ENCODE data around the gene LRRTM4.
"Not testable (repeated sequence)": the region's sequence is repeated elsewhere in the genome, so short reads cannot be mapped to it uniquely, and the experiment has no call there.

Gene LRRTM4

GRCh38 chr2:76745605-76746004, 776.6 kb downstream of the LRRTM4 start:
- DNase-seq (ENCODE audit: low read depth) = no peak

DNA sequence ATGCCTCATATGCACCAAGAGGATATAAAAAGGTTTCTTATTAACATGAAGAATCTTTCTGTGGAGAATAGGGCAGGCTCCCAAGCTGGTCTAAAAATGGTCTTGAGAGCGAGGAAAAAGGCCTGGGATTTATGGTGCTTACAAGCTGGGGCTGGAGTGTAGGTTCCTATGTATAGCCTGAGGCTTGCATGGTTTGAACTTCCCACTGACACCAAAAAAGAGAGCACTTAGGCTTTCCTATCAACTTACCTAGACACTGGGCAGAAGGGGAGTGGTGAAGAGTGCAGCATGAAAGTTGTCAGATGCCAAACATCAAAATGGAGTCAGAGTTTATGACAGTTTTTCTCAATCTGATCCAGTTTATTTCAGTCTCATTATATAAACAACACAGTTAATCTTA, 784.6 kb downstream of the LRRTM4 start:
- DNase-seq (ENCODE audit: low read depth) = no peak

DNA sequence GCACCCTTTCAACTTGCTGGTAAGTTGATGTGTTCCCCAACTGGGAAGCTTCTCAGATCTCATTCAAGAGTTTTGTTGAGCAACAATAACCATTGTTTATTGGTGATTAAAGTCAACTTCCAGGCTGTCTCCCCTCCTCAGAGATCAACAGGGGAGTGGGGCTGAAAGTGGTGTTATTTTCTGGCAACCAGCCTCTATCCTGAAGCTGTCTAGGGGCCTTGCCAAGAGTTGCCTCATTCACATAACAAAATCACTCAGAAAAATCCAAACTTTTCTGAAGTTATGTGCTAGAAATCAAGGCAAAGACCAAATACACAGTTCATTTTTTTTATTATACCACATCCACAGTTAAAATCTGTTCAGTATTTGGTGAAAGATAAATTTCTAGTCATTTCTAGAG, 788.4 kb downstream of the LRRTM4 start:
- no peak for DNase-seq (ENCODE audit: low read depth)

DNA sequence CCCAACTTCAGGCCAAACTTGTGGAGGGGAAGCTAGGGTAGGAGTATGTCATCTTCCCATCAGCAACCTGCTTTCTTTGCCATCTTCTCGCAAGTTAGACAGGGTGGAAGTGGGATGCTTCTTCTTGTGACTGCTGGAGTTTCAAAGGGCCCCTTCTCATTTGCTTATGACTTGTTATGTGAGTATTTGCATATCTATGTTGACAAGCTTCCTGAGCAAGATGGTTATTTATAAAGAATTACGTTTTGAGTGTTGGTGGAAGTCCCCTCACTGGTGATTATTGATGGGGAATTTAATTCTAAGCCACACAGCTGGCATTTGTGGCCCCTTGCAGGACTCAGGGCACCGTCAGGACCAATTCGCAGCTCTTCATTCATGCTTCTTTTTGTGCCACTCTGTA, 791.0 kb downstream of the LRRTM4 start:
- DNase-seq (ENCODE audit: low read depth) = no peak

DNA sequence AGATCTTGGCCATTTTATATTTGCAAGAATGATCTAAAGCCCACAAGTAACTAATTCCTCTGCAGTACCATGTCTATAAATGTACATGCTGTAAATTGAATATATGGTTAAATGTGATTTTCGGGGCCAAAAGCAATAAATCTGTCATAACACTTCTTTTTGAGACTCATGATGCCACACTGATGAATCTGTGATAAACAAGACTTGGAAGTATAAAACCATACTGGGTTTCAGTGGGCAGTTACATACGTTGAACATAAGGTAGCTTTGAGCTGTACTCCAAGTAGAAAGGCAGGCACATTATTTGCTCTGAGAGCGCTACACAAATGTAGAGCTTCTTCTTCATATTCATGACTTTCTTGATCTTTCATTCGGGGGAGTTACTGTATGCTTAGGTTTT, 792.2 kb downstream of the LRRTM4 start:
- DNase-seq (ENCODE audit: low read depth) = no peak

DNA sequence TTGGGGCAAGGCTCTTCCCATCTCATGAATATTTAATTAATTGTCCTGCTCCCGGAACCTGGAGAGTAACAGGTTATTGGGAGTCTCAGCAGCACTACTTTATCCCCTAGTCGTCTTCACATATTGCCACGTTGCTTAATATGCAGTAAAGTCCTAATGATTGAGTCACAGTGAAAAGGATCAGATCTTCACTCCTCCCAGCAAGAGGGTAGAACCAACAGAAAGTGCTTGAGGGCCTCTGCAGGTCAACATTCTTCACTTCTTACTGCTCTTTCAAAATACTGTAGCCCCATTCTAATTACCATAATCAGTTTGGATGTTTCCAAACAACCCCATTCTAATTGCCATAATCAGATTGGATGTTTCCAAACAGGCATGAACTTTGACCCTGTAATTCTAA, 801.0 kb downstream of the LRRTM4 start:
- DNase-seq (ENCODE audit: low read depth) = no peak

DNA sequence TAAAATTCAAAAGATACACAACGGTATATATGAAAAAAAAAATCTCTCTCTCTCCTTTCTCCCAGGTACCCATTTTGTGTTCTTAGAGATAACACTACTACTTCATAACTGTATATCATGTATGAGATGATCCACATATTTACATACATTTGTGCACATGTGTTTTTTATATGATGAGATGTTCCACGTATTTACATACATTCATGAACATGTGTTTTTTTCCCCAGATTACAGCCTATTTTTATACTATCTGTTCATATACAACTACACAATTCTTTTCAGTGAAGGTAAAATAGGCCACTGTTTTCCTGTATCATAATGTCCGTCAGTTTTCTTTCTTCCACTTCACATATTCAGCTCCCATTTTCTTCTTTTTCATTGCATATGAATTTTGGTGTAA, 808.9 kb downstream of the LRRTM4 start:
- no peak for DNase-seq (ENCODE audit: low read depth)

DNA sequence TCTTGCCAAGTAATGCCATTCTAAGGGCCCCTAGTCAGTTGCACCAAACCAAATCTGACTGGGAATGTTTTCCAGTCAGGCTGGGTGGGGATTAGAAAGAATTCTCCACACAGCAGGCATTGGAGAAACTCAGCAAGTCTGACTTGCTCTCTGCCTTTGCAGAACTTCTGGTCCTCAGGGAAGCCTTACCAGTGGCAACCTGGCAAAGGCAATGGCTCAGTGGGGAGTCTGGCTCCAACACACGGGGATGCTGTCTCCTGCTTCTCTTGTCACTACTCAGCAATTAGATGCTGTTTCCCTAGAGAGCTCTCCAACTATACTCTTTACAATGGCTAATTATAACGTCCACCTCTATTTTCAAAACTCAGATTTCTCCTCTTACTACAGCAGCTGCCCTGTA, 810.7 kb downstream of the LRRTM4 start:
- DNase-seq (ENCODE audit: low read depth) = no peak

DNA sequence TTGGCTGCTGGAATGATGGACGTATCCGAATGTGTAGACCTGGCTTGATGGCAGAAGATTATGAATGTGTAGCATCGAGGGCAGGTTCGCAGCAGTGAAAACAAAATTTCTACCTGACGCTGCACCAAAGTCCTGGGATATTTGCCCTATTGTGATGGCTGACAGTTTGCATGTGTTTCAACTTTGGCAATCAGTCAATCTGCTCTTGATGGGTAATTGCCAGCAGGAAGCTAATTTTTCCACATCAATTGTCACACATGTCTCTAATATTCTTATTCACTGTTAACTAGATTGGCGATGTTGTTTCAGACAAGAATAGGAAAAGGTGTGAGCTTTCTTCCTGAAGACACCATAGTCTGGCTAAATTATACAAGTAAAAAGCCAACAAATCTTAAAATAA, 821.3 kb downstream of the LRRTM4 start:
- DNase-seq (ENCODE audit: low read depth) = no peak

DNA sequence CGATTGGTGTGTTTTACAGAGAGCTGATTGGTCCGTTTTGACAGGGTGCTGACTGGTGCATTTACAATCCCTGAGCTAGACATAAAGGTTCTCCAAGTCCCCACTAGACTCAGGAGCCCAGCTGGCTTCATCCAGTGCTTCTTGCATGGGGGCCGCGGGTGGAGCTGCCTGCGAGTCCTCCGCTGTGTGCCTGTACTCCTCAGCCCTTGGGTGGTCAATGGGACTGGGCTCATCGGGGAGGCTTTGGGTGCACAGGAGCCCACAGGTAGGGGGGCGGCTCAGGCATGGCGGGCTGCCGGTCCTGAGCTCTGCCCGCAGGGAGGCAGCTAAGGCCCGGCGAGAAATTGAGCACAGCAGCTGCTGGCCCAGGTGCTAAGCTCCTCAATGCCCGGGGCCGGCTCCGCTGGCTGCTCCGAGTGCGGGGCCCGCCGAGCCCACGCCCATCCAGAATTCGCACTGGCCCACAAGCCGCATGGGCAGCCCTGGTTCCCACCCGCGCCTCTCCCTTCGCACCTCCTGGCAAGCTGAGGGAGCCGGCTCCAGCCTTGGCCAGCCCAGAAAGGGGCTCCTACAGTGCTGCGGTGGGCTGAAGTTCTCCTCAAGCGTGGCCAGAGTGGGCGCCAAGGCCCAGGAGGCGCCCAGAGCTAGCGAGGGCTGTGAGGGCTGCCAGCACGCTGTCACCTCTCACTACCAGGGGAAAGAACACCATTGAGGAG, 824.0 kb downstream of the LRRTM4 start:
- DNase-seq (ENCODE audit: low read depth) = not testable (repeated sequence)

All from stimulated activated CD8-positive, alpha-beta memory T cell treated with anti-CD3 and anti-CD28 coated beads, Interleukin-12 subunit alpha, Interleukin-12 subunit beta, amount 100 ng/mL, for 1 hour (primary cell).